GM20431 (cell line): ENCODE data around the gene ICA1.
"Not testable (repeated sequence)": the region's sequence is repeated elsewhere in the genome, so short reads cannot be mapped to it uniquely, and the experiment has no call there.

Experiments used
- in situ Hi-C: fragments of 300-500 bp; cut with MseI, MboI; formaldehyde crosslinking; loops from one replicate; pipeline ENCODE4 v1.15.0; 2020; ENCODE audit warnings: low sequenced_read_pairs; ENCODE audit not compliant: unreplicated experiment

The ICA1 gene

DNA sequence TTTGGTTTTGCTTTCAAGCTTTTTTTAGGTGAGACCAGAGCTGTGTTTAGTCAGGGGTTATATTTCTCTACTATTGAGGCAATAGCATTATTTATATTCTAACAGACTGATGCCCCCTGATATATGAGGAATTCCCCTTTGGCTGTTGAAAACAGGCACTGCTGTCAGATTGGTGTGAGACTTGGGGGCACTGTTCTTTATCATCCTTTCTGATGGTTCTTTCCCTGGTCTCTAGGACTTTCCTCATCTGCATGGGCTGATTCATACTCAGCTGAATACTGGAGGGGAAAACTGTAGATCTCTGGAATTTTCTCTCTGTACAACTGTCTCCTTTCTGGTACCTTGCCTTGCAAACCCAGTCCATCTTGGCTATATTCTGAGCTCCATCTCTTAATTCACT, 10.0 kb upstream of the ICA1 start:
- in situ Hi-C loops: no loop called here

DNA sequence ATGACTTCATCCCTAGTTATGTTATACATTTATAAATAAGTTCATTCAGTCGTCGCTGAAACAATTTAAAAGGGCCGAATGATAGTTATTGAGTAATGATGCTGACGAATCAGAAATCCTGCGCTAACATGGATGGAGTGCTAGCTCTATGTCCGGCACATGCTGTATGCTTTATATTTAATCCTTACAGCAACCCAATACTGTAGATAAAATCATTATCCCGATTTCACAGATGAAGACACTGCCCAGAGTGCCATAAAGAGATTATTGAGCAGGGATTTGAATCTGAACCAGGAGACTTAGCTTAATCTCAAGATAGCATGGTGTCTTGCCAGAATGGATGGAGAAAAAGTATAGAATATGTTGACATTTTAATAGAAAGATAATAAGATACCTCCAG, 1.1 kb upstream of the ICA1 start:
- in situ Hi-C loops: no loop called here

DNA sequence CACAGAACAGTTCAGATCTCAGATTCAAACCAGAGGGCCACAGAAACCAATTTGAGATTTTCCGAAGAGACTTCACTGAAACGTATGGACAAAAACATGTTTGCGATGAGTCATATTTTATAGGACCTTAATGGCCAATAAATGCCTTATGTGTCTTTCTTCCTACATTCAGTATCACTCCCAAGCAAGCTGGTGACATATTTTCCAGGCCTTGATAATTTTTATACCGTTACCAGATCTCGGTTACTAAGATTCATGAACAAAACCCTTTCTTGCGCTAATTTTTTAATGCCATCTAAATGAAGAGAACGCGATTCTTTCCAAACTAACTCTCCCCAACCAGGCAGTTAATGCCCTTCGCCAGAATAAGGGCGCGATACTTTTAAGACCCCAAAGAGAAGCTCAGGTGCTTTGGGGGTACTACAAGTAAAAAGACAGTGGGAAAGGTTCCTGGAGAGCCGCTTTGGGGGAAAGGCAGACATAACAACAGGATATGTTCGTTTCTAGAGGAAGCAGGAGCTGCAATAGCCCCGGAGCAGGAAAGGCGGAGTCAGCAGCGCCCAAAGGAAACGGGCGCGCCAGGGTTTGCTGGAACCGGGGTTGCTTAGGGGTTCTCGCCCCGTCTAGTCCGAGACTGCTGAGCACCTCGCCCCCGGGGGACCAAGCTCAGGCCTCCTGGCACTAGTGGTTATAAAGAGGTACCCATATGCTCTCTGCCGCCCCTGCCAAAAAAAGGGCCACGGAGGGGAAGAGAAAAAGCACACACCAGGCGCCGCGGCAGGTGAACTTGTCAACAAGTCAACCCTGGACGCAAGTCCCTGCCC, 884 bp downstream of the ICA1 start:
- in situ Hi-C loops: no loop called here

DNA sequence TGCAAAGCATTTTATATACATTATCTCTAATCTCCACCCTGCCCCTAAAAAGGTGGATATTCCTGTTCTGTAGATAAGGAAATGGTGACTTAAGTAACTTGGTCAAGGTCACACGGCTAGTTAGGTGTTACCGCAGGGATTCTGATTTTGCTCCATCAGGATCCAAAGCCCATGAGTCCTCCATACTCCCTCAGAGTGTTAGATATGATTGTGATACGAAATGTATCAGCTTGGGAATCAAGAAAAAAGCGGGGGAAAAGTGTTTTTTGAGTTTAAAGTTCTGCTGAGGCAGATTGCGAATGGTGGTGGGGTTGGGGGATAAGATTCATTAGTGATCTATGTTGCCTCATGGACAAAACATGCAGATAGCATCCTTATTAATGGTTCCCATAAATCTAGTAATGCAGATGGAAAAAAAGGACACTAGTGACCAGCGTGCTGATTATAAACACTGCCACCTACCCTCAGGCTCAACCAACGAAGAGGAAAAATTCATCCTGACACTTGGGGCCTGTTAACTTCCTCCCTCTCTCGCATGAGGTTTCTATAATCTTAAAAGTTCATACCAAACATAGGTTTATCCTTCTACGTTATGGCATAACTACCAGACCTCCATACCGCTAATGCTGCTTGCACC, 2.3 kb downstream of the ICA1 start:
- in situ Hi-C loops: no loop called here

DNA sequence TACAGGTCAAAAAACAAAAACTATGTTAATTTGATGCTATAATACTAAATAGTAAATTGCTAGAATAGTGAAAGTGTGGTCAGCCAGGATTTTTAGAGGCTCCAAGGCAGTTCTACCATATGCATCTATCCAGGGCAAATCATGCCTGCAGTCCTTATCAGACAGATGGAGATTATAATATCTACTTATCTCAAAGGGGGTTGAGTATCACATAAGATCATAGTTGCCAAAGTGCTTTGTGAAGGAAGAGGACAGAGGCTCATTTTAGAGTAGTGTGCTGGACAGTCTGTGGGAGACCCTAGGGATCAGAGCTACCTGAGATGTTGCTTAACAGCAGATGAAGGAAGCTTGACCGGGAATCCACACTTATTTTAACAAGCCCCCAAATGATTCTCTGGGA, 3.2 kb downstream of the ICA1 start:
- in situ Hi-C loops: no loop called here

DNA sequence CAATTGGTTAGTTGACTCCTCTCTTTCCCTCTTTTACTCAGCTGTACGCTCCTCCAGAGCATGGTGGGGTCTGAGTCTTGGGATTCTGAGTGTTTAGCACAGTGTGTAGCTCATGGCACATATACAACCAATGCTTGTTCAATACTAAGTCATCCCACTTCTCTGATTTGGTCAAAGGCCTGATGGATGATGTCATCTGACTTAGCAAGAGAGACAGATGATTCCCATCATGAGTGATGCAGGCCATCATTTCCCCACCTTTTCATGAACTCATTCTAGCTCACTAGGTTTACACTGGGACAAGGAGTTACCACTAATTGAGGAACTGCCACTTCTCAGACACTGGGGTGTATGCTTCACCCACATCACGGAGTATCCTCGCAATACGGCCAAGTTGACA, 3.8 kb downstream of the ICA1 start:
- in situ Hi-C loops: no loop called here

DNA sequence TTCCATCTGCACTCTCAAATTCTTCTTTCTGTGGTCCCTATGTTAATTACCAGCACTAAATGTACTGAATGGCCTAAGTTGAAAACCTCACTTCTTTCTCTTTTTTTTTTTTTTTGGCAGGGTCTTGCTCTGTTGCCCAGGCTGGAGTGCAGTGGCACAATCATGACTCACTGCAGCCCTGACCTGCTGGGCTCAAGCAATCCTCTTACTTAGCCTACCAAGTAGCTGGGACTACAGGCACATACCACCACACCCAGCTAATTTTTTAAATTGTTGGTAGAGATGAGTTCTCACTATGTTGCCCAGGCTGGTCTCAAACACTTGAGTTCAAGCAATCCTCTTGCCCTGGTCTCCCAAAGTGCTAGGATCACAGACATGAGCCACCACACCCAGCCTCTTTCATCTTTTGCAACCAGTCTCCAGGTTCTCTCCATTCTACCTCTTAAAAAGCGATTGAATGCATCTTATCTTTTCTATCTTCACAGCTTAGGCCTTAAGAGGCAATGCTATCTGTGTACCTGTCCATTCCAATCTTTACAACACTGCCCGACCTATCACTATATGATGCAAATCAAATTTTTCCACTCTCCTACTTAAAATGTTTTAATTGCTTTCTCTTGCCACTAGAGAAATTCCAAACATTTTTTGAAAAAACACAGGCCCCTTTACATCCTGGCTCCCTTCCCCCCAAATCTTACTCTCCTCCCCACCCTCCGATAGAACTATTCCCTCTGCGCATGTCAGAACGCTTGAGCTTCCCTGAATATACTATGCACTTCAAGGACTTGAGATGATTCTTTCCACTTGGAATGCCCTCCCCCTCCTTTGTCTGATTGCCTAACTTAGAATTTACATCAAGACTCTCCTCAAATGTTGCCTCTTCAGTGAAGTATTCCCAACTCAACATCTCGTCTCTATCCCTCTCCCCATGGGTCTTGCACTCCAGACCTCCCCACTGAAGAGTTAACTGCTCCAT, 6.0 kb downstream of the ICA1 start:
- in situ Hi-C loops: no loop called here

DNA sequence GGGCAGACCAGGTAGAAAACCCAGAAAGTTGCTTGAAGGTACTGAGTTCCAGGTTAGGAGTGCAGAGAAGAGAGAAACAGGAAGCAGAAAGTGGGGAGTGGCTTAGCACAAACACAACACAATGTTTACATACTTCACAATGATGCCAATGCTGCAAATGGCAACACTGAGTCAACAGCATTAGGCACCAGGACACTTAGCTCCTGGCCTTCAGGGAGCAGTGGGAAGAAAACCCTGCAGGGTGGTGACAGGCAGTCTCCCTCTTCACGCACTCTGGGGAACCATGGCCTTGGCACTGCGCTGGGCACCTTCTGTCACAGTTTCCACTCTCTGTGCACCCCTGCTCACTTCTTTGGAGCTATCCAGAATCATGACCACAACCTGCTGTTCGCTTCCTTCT, 7.3 kb downstream of the ICA1 start:
- in situ Hi-C loops: no loop called here

DNA sequence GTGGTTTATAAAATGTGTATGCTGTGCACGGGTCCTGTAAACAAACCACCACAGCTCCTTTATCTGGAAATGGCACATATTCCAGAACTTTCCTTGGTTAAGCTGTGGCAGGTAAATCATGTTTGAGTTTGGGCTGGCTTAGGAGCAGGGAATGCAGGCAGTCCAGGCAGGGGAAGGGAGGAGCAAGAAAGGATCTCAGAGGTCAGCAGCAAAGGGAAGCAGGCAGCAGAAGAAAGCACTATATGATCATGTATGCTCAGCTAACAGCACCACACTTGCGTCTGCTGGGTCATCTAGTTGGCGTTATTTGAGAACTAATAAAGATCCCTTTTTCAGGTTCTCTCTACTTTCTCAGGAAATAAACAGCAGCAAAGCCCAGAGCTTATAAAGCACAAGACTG, 7.8 kb downstream of the ICA1 start:
- in situ Hi-C loops: no loop called here

DNA sequence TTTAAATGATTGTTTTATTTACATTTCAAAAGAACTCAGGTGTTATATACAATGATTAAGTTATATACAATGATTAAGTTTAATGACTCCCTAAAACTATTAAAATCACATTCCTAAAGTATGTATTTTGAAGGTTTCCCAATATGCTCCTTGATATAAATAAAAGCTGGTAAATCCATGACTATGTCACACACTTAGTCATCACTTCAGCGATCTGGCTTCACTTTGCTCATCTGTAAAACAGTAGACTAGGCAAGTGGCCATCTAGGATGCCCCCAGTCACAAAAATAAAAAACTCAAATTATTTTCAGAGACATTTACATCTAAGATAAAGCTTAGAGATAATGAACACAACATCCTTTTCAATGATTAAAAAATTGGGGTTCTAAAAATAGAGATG, 10.8 kb downstream of the ICA1 start:
- in situ Hi-C loops: no loop called here

DNA sequence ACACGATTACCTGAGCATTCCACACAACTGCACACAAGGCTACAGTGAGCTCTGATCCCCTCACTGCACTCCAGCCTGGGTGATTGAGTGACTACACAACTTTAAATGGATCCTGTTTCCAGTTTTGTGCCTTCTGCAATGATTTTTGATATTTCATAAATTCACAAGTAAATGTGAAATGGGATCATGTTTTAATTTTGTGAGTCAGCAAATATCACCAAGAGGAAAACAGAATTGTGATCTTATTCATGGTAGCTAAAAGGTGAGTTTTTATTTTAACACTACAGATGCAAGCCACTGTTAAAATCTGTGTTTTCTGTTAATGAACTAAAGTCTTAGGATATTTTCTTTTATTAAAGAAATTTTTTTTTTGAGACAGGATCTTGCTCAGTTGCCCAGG, 11.4 kb downstream of the ICA1 start:
- in situ Hi-C loops: no loop called here

DNA sequence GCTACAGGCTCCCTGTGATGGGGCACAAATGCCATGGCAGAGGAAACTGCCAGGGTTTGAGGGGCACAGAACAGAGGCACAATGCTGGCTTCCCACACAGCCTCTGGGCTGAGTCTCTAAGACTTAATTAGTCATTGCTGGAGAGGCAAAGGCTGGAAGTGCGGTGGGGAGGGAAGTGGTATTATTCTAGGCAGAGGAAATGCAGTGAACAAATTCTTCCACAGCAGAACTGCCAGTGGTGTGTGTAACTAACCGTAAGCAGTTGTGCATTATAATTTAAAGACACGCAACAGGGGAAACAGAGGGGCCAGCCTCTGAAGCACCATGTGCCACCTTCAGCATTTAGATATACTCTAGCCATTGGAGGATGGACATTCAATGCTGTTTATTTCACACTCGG, 12.8 kb downstream of the ICA1 start:
- in situ Hi-C loops: no loop called here

DNA sequence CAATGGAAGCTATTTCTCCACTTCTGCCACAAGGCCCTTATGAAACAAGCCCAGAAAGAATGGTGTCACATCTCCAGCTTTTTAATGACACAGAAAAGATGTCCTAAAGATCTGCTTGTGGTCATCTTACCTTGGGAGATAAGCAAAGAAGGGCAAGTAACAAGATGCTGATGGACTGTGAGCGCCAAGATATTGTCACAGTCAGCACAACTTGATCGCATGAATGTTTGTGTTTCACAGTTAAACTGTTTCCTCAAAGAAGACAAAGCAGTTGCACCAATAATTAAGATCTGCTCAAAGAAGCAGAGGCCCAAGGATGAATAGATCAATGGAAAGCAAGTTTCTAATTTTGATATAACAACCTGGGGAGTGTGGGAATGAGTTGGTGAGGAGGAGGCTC, 15.9 kb downstream of the ICA1 start:
- in situ Hi-C loops: no loop called here

DNA sequence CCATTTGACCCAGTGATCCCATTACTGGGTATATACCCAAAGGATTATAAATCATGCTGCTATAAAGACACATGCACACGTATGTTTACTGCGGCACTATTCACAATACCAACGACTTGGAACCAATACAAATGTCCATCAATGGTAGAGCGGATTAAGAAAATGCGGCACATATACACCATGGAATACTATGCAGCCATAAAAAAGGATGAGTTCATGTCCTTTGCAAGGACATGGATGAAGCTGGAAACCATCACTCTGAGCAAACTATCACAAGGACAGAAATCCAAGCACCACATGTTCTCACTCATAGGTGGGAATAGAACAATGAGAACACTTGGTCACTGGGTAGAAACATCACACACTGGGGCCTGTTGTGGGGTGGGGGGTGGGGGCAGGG, 16.9 kb downstream of the ICA1 start:
- in situ Hi-C loops: not testable (repeated sequence)

DNA sequence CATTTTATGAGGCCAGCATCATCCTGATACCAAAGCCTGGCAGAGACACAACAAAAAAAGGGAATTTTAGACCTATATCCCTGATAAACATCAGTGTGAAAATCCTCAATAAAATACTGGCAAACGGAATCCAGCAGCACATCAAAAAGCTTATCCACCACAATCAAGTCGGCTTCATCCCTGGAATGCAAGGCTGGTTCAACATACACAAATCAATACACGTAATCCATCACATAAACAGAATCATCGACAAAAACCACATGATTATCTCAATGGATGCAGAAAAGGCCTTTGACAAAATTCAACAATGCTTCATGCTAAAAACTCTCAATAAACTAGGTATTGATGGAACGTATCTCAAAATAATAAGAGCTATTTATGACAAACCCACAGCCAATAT, 18.9 kb downstream of the ICA1 start:
- in situ Hi-C loops: not testable (repeated sequence)

DNA sequence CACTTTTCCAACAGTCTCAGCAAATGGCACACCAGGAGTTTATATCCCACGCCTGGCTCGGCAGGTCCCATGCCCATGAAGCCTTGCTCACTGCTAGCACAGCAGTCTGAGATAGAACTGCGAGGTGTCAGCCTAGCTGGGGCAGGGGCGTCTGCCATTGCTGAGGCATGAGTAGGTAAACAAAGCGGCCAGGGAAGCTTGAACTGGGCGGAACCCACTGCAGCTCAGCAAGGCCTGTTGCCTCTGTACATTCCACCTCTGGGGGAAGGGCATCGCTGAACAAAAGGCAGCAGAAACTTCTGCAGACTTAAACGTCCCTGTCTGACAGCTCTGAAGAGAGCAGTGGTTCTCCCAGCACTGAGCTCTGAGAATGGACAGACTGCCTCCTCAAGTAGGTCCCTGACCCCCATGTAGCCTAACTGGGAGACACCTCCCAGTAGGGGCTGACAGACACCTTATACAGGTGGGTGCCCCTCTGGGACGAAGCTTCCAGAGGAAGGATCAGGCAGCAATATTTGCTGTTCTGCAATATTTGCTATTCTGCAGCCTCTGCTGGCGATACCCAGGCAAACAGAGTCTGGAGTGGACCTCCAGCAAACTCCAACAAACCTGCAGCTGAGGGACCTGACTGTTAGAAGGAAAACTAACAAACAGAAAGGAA, 22.1 kb downstream of the ICA1 start:
- in situ Hi-C loops: not testable (repeated sequence)

DNA sequence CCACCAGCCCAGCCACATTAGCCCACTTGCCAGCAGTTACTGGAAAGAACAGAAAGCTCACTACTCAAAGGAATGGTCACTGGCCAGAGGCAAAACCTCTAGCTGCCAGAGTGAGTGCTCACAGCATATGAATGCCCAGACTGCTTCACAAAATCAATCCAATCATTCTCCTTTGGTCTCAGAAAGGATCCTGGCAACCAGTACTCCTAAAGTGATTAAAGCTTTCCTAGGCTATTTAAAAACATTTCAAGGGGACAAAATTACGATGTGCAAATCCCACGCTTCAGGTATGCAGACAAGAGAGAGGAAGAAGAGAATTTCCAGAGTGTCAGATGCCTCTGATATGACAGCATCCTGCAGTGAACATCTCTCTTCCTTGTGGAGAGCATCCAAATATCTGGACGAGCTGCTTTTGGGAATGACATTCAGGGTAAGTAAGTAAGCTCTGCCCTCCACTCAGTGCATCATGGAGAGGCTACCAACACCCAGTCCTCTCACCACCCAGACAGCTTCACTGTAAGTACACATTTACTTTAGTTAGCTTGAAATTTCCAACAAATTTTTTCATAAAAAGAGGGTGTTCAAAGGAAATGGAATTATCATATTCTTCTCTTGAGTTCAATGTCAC, 25.1 kb downstream of the ICA1 start:
- in situ Hi-C loops: no loop called here

DNA sequence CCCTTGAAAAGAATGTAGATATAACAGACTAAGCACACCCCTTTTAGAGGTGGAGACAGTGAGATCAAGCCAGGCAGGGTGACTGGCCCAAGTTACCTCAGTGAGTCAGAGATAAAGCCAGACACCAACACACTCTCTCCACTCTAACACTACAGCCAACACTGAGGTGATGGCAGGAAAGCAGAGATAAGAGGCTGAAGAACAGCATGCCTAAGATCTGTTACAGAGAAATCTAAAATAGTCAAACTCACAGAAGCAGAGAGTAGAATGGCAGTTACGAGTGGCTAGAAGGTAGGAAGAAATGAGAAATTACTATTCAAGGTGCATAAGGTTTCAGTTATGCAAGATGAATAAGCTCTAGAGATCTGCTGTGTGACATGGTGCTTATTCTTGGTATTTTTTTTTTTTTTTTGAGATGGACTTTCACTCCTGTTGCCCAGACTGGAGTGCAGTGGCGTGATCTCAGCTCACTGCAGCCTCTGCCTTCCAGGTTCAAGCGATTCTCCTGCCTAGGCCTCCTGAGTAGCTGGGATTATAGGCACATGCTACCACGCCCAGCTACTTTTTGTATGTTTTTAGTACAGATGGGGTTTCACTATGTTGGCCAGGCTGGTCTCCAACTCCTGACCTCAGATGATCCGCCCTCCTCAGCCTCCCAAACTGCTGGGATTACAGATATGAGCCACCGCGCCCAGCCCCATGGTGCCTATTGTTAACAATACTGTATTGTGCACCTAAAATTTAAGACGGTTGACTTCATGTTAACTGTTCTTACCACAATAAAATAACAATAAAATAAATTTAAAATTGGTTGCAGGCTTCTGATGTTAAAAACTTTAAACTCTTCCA, 28.7 kb downstream of the ICA1 start:
- in situ Hi-C loops: no loop called here

DNA sequence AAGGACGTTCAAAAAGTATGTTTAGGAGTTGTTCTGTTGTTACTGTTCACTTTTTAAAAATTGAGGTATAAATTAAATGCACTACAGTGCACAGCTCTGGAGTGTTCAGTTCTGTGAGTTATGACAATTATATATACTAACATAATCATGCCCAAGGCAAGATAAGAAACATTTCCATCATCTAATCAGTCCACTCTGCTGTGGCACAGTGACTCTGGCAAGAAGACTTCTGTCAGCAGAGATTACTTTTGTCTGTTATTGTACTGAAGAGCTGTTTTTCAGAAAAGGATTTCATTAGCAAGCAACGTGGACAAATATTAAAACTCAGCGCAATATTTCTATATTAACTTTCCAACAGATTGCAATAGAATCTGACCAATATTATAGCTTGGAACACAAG, 32.0 kb downstream of the ICA1 start:
- in situ Hi-C loops: no loop called here
